ENCODE measurements around the gene OAS3. TPM values are rescaled to one million over a fixed set of nuclear protein-coding genes. Genes with fewer than 3 reads are reported as not detected.

Gene OAS3
- polyA plus RNA-seq, 3 donors = 22.0 to 54.3 (median 41.9) TPM

DNA sequence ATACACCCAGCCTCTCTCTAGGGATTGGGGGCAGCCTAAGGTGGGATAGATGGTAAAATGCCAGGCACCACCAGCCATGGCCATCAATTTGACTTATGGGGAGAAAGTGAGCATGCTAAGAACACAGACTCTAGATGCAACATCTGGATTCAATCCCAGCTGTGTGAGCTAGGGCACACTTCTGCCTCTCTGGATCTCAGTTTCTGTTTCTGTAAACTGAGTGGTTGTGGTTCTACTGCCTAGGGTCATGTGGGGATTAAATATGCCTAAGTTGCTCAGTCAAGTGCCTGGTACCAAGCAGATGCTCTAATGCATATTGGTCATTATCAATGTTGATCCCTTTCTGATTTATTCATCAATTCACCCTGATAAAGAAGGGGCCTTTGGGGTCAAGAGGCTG lies 44.1 kb upstream of the OAS3 start:
- no peak for DNase-seq
- Mint-ChIP-seq H3K9me3 (no peaks in the 10 kb centered on the region), H3K4me1 (peaks cover 38% of the 10 kb centered on the region), H3K27ac (peak overlapping the region in 3 of 7 donors; percentile 33 to 80 (median 74)), H3K4me3 (no peak overlapping the region), H3K27me3 (ENCODE audit: low read depth in 3 of 3) (peaks cover 8 to 15% (median 11%) of the 10 kb centered on the region in 3 donors), H3K36me3 (peaks cover 6 to 12% of the 10 kb centered on the region in 2 donors)
- no peak overlapping the region for H2AFZ ChIP-seq (ENCODE audit: insufficient read depth, low read depth, low read length, poor library complexity, severe bottlenecking)
- H4K20me1 ChIP-seq (ENCODE audit: insufficient read depth, low read length) = no peaks in the 10 kb centered on the region
- no peaks in the 10 kb centered on the region for H3K79me2 ChIP-seq (ENCODE audit: insufficient read depth, low read length)
- intact Hi-C loops (cut with micrococcal nuclease) = no loop called here
- no peaks in the 10 kb centered on the region for H3K27me3 ChIP-seq (ENCODE audit: control insufficient read depth in 2 of 2, insufficient read depth in 2 of 2, low read length in 2 of 2)
- H3K9me3 ChIP-seq (replicated peaks in 1 of 2; ENCODE audit: control insufficient read depth in 1 of 2, insufficient read depth in 1 of 2, low read length in 2 of 2) = no peaks in the 10 kb centered on the region
- H3K36me3 ChIP-seq (replicated peaks in 1 of 2; ENCODE audit: control insufficient read depth in 1 of 2, insufficient read depth in 2 of 2, low read length in 2 of 2) = no peaks in the 10 kb centered on the region
- H3K4me2 ChIP-seq (replicated peaks; ENCODE audit: extremely low read depth, low read length, poor library complexity, severe bottlenecking) = no peak overlapping the region
- H3K4me1 ChIP-seq (ENCODE audit: control insufficient read depth in 1 of 2, insufficient read depth in 2 of 2, low read length in 2 of 2) = peaks cover 32 to 35% of the 10 kb centered on the region in 2 donors
- no peak overlapping the region for H3K9ac ChIP-seq (ENCODE audit: insufficient read depth, low read length, poor library complexity, severe bottlenecking)
- peak overlapping the region in 1 of 2 donors; percentile 63 for H3K27ac ChIP-seq (ENCODE audit: low read depth in 1 of 2, low read length in 2 of 2)
- H3K4me3 ChIP-seq (replicated peaks in 1 of 3; ENCODE audit: low read depth in 2 of 3, low read length in 3 of 3) = no peak overlapping the region
- TF ChIP-seq, protein P1, sequence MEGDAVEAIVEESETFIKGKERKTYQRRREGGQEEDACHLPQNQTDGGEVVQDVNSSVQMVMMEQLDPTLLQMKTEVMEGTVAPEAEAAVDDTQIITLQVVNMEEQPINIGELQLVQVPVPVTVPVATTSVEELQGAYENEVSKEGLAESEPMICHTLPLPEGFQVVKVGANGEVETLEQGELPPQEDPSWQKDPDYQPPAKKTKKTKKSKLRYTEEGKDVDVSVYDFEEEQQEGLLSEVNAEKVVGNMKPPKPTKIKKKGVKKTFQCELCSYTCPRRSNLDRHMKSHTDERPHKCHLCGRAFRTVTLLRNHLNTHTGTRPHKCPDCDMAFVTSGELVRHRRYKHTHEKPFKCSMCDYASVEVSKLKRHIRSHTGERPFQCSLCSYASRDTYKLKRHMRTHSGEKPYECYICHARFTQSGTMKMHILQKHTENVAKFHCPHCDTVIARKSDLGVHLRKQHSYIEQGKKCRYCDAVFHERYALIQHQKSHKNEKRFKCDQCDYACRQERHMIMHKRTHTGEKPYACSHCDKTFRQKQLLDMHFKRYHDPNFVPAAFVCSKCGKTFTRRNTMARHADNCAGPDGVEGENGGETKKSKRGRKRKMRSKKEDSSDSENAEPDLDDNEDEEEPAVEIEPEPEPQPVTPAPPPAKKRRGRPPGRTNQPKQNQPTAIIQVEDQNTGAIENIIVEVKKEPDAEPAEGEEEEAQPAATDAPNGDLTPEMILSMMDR (IDR thresholded peaks at IDR 0.05) = no peak

DNA sequence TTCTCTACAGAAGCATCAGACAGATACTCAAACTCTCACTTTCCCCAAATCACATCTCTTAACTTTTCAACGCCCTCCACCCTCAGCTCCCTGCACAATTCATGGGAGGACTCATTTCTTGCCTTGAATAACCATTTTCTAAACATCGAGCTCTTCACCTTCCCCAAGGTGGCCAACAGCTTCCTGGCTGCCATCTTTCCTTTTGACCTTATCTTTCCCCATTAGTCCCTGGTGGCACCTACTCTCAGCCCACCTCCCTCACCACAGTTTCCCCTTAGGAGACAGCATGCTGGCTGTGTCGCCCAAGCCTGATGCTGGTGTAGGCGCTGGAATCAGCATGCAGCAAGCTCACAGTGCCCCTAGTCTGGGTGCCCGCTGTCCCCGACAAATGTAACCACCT lies 39.9 kb upstream of the OAS3 start:
- H3K4me3 ChIP-seq (replicated peaks in 1 of 3; ENCODE audit: low read depth in 2 of 3, low read length in 3 of 3) = no peak overlapping the region
- no peaks in the 10 kb centered on the region for H3K79me2 ChIP-seq (ENCODE audit: insufficient read depth, low read length)
- no peaks in the 10 kb centered on the region for H4K20me1 ChIP-seq (ENCODE audit: insufficient read depth, low read length)
- H3K27ac ChIP-seq (ENCODE audit: low read depth in 1 of 2, low read length in 2 of 2) = no peak overlapping the region
- no peak overlapping the region for H3K9ac ChIP-seq (ENCODE audit: insufficient read depth, low read length, poor library complexity, severe bottlenecking)
- TF ChIP-seq, protein P1 (IDR thresholded peaks at IDR 0.05) = no peak
- peaks cover 20 to 24% of the 10 kb centered on the region in 2 donors for H3K4me1 ChIP-seq (ENCODE audit: control insufficient read depth in 1 of 2, insufficient read depth in 2 of 2, low read length in 2 of 2)
- no peaks in the 10 kb centered on the region for H3K36me3 ChIP-seq (replicated peaks in 1 of 2; ENCODE audit: control insufficient read depth in 1 of 2, insufficient read depth in 2 of 2, low read length in 2 of 2)
- Mint-ChIP-seq H3K27me3 (ENCODE audit: low read depth in 3 of 3) (peaks cover 5 to 15% (median 8%) of the 10 kb centered on the region in 3 donors), H3K27ac (no peak overlapping the region), H3K36me3 (no peaks in the 10 kb centered on the region), H3K9me3 (no peaks in the 10 kb centered on the region), H3K4me1 (peaks cover 21% of the 10 kb centered on the region), H3K4me3 (peak overlapping the region in 1 of 2 donors; percentile 12)
- DNase-seq = no peak
- H3K9me3 ChIP-seq (replicated peaks in 1 of 2; ENCODE audit: control insufficient read depth in 1 of 2, insufficient read depth in 1 of 2, low read length in 2 of 2) = no peaks in the 10 kb centered on the region
- H3K4me2 ChIP-seq (replicated peaks; ENCODE audit: extremely low read depth, low read length, poor library complexity, severe bottlenecking) = no peak overlapping the region
- no peak overlapping the region for H2AFZ ChIP-seq (ENCODE audit: insufficient read depth, low read depth, low read length, poor library complexity, severe bottlenecking)
- WGBS (ENCODE audit: insufficient coverage) = 95% methylated on average over 4 of the region's 6 CpGs
- no peaks in the 10 kb centered on the region for H3K27me3 ChIP-seq (ENCODE audit: control insufficient read depth in 2 of 2, insufficient read depth in 2 of 2, low read length in 2 of 2)
- intact Hi-C loops (cut with micrococcal nuclease) = no loop called here
